ENCODE data around the gene USP48.

DNA sequence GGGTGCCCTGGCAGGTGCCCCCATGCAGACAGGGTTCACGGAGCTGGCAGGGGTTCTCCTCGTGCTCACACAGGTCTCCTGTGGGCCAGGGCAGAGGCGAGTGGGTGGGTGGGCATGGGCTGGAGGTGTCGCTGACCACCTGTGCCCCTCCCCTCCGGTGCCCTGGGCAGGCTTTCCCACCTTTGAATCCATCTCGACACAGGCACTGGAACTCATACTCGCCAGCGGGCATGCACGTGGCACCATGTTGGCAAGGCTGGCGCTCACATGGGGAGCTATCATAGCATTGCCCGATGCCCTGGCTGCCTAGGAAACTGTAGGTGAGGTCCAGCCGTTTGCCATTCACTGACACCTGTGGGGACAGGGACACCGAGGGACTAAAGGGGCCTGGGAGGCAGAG is 45.1 kb upstream of the USP48 start:
- TF ChIP-seq GATA3 (IDR thresholded peaks at IDR 0.05; ENCODE audit: low read depth, low read length) (no peak), GATA2 (IDR thresholded peaks at IDR 0.05; ENCODE audit: low read depth, low read length) (no peak)

Data from SH-SY5Y (cell line).